H1 (cell line): ENCODE results near the gene AP2A2. TPM values are rescaled to one million over a fixed set of nuclear protein-coding genes. Genes with fewer than 3 reads are reported as not detected.

Source experiments
- CREB1 ChIP-seq: IDR thresholded peaks from 2 replicates; pipeline ENCODE4 v1.6.1; 2012; ENCODE audit warnings: inconsistent platforms
- SUZ12 ChIP-seq: fragments of 200-600 bp; sonication (generic); IDR thresholded peaks from 2 replicates; pipeline ENCODE4 v1.6.1; 2012; ENCODE audit warnings: mild to moderate bottlenecking, inconsistent platforms, low read length, moderate library complexity, mixed read lengths
- ZNF274 ChIP-seq: IDR thresholded peaks from 2 replicates; pipeline ENCODE4 v1.7.0; 2012; ENCODE audit warnings: low read length, borderline replicate concordance; ENCODE audit errors: extremely low read depth
- polyA plus RNA-seq, 7 experiments: library from polyadenylated mRNA; depleted of rRNA in 3 of 7; stranded (reverse) in 5 of 7; unstranded in 2 of 7; fragments of >200 nt in 5 of 7; fragments of 200-250 nt in 2 of 7; gene quantifications; 1 replicate in 5 of 7; 2 replicates in 1 of 7; 4 replicates in 1 of 7; pipeline versions ENCODE4 v1.2.1 to v1.2.3, GENCODE V29; 2011 to 2013; ENCODE audit warnings: missing spikeins in 2 of 7, mixed read lengths in 2 of 7
- total RNA-seq: library from RNA; stranded (reverse); fragmentation: NEBNext Ultra II Directional; extraction: Animal tissue kit (Norgen Biotek cat#: 25700); gene quantifications from 2 replicates; pipeline ENCODE4 v1.2.1, GENCODE V29; 2021

The AP2A2 gene
- total and polyA plus RNA-seq, 2 of the 8 experiments (the other 6 are each of a cell fraction or from before 2014, with no cell fraction given) = 50.0 to 65.0 TPM

- TF ChIP-seq CREB1 (no peak), SUZ12 (no peak), ZNF274 (no peak)
Observed at GRCh38 chr11:963852-964251, 38.2 kb downstream of the AP2A2 start (continued).
